OCI-LY7 (cell line): Measurements from ENCODE around the gene SEC22C. TPM values are rescaled to one million over a fixed set of nuclear protein-coding genes. Genes with fewer than 3 reads are reported as not detected.

Source experiments
- BruUV-seq: library from RNA; stranded (reverse); fragments of 400-500 nt; replicated peaks from 2 replicates; lab custom pipeline; 2021; lab: Mats Ljungman, UMichigan
- CTCF ChIA-PET: fragments of 300-600 bp; sonication (Branson Sonifier 250); formaldehyde crosslinking; loops from one replicate; lab custom pipeline; 2022; ENCODE audit warnings: antibody characterized with exemption; ENCODE audit not compliant: unreplicated experiment; lab: Charles Lee
- POLR2A ChIA-PET: fragments of 300-600 bp; sonication (Branson Sonifier 250); formaldehyde crosslinking; loops from one replicate; lab custom pipeline; 2022; ENCODE audit warnings: antibody characterized with exemption; lab: Charles Lee
- DNase-seq: peaks from one replicate; pipeline ENCODE4 v3.0.0-alpha.2; 2015; ENCODE audit warnings: low spot score
- H2AFZ ChIP-seq: fragments of 200-600 bp; sonication (generic), shearing (Covaris generic); 2 replicates; pipeline ENCODE4 v1.6.1; 2014; ENCODE audit warnings: mild to moderate bottlenecking, antibody characterized with exemption, low read length, moderate library complexity
- H3K27ac ChIP-seq: fragments of 200-600 bp; sonication (generic); 2 replicates; pipeline ENCODE4 v1.5.1; 2014; ENCODE audit warnings: mixed run types, low read depth, mild to moderate bottlenecking, moderate library complexity, low read length, inconsistent platforms; ENCODE audit not compliant: poor library complexity, severe bottlenecking
- H3K36me3 ChIP-seq: fragments of 200-600 bp; sonication (generic); 2 replicates; pipeline ENCODE4 v1.6.1; 2014; ENCODE audit warnings: mild to moderate bottlenecking, antibody characterized with exemption, low read length, moderate library complexity, mixed read lengths; ENCODE audit not compliant: insufficient read depth
- H3K4me1 ChIP-seq: fragments of 200-600 bp; sonication (generic); 2 replicates; pipeline ENCODE4 v1.5.1; 2014; ENCODE audit warnings: mild to moderate bottlenecking, low read length; ENCODE audit not compliant: insufficient read depth, poor library complexity, severe bottlenecking
- H3K4me2 ChIP-seq: fragments of 200-600 bp; sonication (generic); 2 replicates; pipeline ENCODE4 v1.6.1; 2014; ENCODE audit warnings: mild to moderate bottlenecking, low read length
- H3K4me3 ChIP-seq: fragments of 200-600 bp; sonication (generic); 2 replicates; pipeline ENCODE4 v1.5.1; 2014; ENCODE audit warnings: mild to moderate bottlenecking, low read depth, low read length; ENCODE audit not compliant: poor library complexity, severe bottlenecking
- H3K79me2 ChIP-seq: fragments of 200-600 bp; sonication (generic); 2 replicates; pipeline ENCODE4 v1.6.1; 2016; ENCODE audit warnings: low read depth, mild to moderate bottlenecking, low read length, moderate library complexity, mixed read lengths; ENCODE audit not compliant: insufficient read depth
- H3K9me2 ChIP-seq: fragments of 200-600 bp; sonication (generic); 2 replicates; pipeline ENCODE4 v1.6.1; 2016; ENCODE audit warnings: mild to moderate bottlenecking, low read length, mixed read lengths; ENCODE audit not compliant: insufficient read depth
- H3K9me3 ChIP-seq: fragments of 200-600 bp; sonication (generic); 2 replicates; pipeline ENCODE4 v1.6.1; 2014; ENCODE audit warnings: mild to moderate bottlenecking, mixed run types, low read length, mixed read lengths
- H4K20me1 ChIP-seq: fragments of 200-600 bp; sonication (generic); 2 replicates; pipeline ENCODE4 v1.6.1; 2014; ENCODE audit warnings: mild to moderate bottlenecking, antibody characterized with exemption, low read length, moderate library complexity, mixed read lengths; ENCODE audit not compliant: insufficient read depth
- EZH2phosphoT487 ChIP-seq: fragments of 200-600 bp; sonication (generic); IDR thresholded peaks from 2 replicates; pipeline ENCODE4 v1.6.1; 2018; ENCODE audit warnings: low read depth, borderline replicate concordance, mild to moderate bottlenecking, mixed run types, antibody characterized with exemption, low read length, moderate library complexity, mixed read lengths
- intact Hi-C: fragments of 100-400 bp; cut with micrococcal nuclease; formaldehyde crosslinking; loops from one replicate; pipeline ENCODE4 v1.10.0; 2022; ENCODE audit not compliant: unreplicated experiment
- total RNA-seq, 2 experiments: library from RNA; depleted of rRNA in 1 of 2; stranded (reverse); fragments of >200 nt in 1 of 2; shearing (Covaris generic) in 1 of 2; gene quantifications; 2 replicates each; pipeline ENCODE4 v1.2.3, GENCODE V29; 2014 to 2022
- TF ChIP-seq, protein P1 (sequence below): fragments of 200-600 bp; sonication (generic); conservative IDR thresholded peaks from 2 replicates; pipeline ENCODE4 v1.5.1; 2014; ENCODE audit warnings: mild to moderate bottlenecking, antibody characterized with exemption, low read length, moderate library complexity, mixed read lengths

The SEC22C gene
- total RNA-seq, 2 experiments from 2014 or later = 33.0 to 36.2 TPM

- Histone ChIP-seq H3K4me2 (peak overlapping the region; percentile 88), H3K27ac (peak overlapping the region; percentile 93), H4K20me1 (peaks cover 38% of the 10 kb centered on the region), H3K9me3 (no peaks in the 10 kb centered on the region), H3K79me2 (peaks cover 67% of the 10 kb centered on the region), H2AFZ (no peak overlapping the region), H3K4me1 (peaks cover 39% of the 10 kb centered on the region), H3K36me3 (peaks cover 52% of the 10 kb centered on the region), H3K9me2 (no peaks in the 10 kb centered on the region), H3K4me3 (peak overlapping the region; percentile 78)
- ChIA-PET CTCF (interaction anchor here (0.9 to 2.2 kb wide), 3 partner anchors 9 to 13 kb away, joined by 3 to 5 read pairs (median 4); no protein-coding TSS in a partner anchor), POLR2A (interaction anchor here (0.6 to 3.8 kb wide), 11 partner anchors 9 to 1315 kb away, joined by 3 to 33 read pairs (median 4); partner anchors contain the start of genes SEC22C and SS18L2)
- TF ChIP-seq, protein P1, sequence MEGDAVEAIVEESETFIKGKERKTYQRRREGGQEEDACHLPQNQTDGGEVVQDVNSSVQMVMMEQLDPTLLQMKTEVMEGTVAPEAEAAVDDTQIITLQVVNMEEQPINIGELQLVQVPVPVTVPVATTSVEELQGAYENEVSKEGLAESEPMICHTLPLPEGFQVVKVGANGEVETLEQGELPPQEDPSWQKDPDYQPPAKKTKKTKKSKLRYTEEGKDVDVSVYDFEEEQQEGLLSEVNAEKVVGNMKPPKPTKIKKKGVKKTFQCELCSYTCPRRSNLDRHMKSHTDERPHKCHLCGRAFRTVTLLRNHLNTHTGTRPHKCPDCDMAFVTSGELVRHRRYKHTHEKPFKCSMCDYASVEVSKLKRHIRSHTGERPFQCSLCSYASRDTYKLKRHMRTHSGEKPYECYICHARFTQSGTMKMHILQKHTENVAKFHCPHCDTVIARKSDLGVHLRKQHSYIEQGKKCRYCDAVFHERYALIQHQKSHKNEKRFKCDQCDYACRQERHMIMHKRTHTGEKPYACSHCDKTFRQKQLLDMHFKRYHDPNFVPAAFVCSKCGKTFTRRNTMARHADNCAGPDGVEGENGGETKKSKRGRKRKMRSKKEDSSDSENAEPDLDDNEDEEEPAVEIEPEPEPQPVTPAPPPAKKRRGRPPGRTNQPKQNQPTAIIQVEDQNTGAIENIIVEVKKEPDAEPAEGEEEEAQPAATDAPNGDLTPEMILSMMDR = peak; percentile 60; the same call in 1 of the 2 replicates
- no peak for TF ChIP-seq EZH2phosphoT487
- intact Hi-C loops = no loop called here
- peak; percentile 55 for DNase-seq
- TSS peak; percentile 69 for BruUV-seq
These were observed 20.3 kb upstream of the SEC22C start for GRCh38 chr3:42601896-42602581.

GRCh38 chr3:42600958-42601675 lies 19.4 kb upstream of the SEC22C start:
- TF ChIP-seq EZH2phosphoT487 = no peak
- TF ChIP-seq, protein P1 = no peak
- Histone ChIP-seq H3K9me3 (no peaks in the 10 kb centered on the region), H2AFZ (peak overlapping the region; percentile 2; the same call in 1 of the 2 replicates), H3K9me2 (no peaks in the 10 kb centered on the region), H3K27ac (peak overlapping the region; percentile 93), H3K36me3 (peaks cover 49% of the 10 kb centered on the region), H3K4me1 (peaks cover 39% of the 10 kb centered on the region), H4K20me1 (peaks cover 38% of the 10 kb centered on the region), H3K4me3 (peak overlapping the region; percentile 78), H3K79me2 (peaks cover 58% of the 10 kb centered on the region), H3K4me2 (peak overlapping the region; percentile 88)
- POLR2A ChIA-PET = interaction anchor here (0.5 to 3.8 kb wide), 7 partner anchors 8 to 48 kb away, joined by 3 to 33 read pairs (median 4); partner anchors contain the start of genes SEC22C and SS18L2
- intact Hi-C loops = loop anchor here (1.0 kb wide), 2 partner anchors 11 to 19 kb away; partner anchors contain the start of gene SS18L2
- peak; percentile 68 for DNase-seq
- CTCF ChIA-PET = interaction anchor here (0.7 to 2.2 kb wide), 5 partner anchors 10 to 22 kb away, joined by 3 to 6 read pairs (median 5); partner anchors contain the start of gene SEC22C
- no TSS peak for BruUV-seq
